VCaP (cell line): ENCODE results near the gene RXRA.

Source experiments
- H3K27ac ChIP-seq: fragments of 450-650 bp; 2 replicates; pipeline ENCODE4 v1.5.1; 2017
- CTCF ChIP-seq: fragments of 450-650 bp; conservative IDR thresholded peaks from 2 replicates; pipeline ENCODE4 v1.5.1; 2017; ENCODE audit warnings: mild to moderate bottlenecking, moderate library complexity

The RXRA gene

GRCh38 chr9:134459164-134459563 is 132.9 kb downstream of the RXRA start:
- TF ChIP-seq CTCF = no peak
- no peak overlapping the region for H3K27ac ChIP-seq

- TF ChIP-seq CTCF = no peak
- no peak overlapping the region for H3K27ac ChIP-seq
These were observed 133.3 kb downstream of the RXRA start for GRCh38 chr9:134459573-134459972.

GRCh38 chr9:134460206-134460605 is 134.0 kb downstream of the RXRA start:
- no peak overlapping the region for H3K27ac ChIP-seq
- TF ChIP-seq CTCF = no peak

- H3K27ac ChIP-seq = no peak overlapping the region
- TF ChIP-seq CTCF = no peak
These were observed 134.6 kb downstream of the RXRA start for GRCh38 chr9:134460896-134461295.

GRCh38 chr9:134461426-134461982 is 135.2 kb downstream of the RXRA start:
- no peak for TF ChIP-seq CTCF
- H3K27ac ChIP-seq = no peak overlapping the region

- H3K27ac ChIP-seq = no peak overlapping the region
- TF ChIP-seq CTCF = no peak
These were observed 136.1 kb downstream of the RXRA start for GRCh38 chr9:134462318-134462717.

GRCh38 chr9:134463280-134463679 is 137.0 kb downstream of the RXRA start:
- no peak for TF ChIP-seq CTCF
- no peak overlapping the region for H3K27ac ChIP-seq
